Nephron progenitor cell (in vitro differentiated cells): ENCODE results near the gene DNAH17.

Source experiments
- DNase-seq: peaks from one replicate; pipeline ENCODE4 v3.0.0; 2021
- H3K27ac Mint-ChIP-seq: 2 replicates; pipeline ENCODE4 v1.8.0; 2021; ENCODE audit warnings: mild to moderate bottlenecking, moderate library complexity, mixed read lengths
- H3K27me3 Mint-ChIP-seq: 2 replicates; pipeline ENCODE4 v1.8.0; 2021; ENCODE audit warnings: mild to moderate bottlenecking, low read depth, mixed read lengths; ENCODE audit not compliant: poor library complexity
- H3K36me3 Mint-ChIP-seq: 2 replicates; pipeline ENCODE4 v1.8.0; 2021; ENCODE audit warnings: low read depth, mixed read lengths
- H3K4me1 Mint-ChIP-seq: 2 replicates; pipeline ENCODE4 v1.8.0; 2021; ENCODE audit warnings: mixed read lengths
- H3K4me3 Mint-ChIP-seq: 2 replicates; pipeline ENCODE4 v1.8.0; 2021; ENCODE audit warnings: mild to moderate bottlenecking, moderate library complexity, mixed read lengths
- H3K9me3 Mint-ChIP-seq: 2 replicates; pipeline ENCODE4 v1.8.0; 2021; ENCODE audit warnings: mild to moderate bottlenecking, moderate library complexity, mixed read lengths
- CTCF ChIP-seq: fragments of 200-600 bp; sonication (generic); IDR thresholded peaks from 2 replicates; pipeline ENCODE4 v1.5.0; 2021; ENCODE audit warnings: antibody characterized with exemption

DNAH17 gene

DNA sequence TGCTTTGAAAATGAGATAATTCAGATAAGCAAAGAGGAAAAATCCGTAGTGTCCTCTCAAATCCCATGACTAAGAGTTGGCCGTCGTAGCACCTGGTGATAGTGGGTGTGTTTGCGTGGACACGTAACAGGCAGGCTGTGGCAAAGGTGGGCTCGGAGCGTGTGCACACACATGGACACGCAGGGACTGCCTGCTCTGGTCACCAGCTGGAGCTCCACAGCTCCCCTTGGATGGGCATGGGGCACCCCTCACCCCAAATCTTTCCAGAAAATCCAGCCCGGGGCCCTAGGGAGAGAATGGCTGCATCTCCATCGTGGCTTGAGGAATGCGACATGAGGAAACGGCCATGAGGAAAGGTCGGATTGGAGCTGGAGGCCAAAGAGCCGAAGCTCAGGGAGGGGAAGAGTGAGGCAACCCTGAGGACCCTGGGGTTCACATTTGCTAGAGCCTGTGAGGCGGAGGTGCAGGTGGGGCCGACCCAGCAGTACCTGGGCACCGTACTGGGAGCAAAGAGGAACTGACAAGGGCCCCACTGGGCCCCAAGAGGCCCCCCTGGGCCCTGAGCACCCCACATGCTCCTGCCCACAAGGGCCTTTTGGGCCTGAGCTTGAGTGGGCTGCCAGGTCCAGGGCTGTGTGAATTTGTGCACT, 51.6 kb downstream of the DNAH17 start:
- Mint-ChIP-seq H3K9me3 (no peaks in the 10 kb centered on the region), H3K4me3 (no peak overlapping the region), H3K4me1 (peaks cover 8% of the 10 kb centered on the region), H3K27ac (no peak overlapping the region), H3K27me3 (peaks cover 17% of the 10 kb centered on the region), H3K36me3 (no peaks in the 10 kb centered on the region)
- no peak for DNase-seq
- TF ChIP-seq CTCF = no peak

- Mint-ChIP-seq H3K36me3 (no peaks in the 10 kb centered on the region), H3K27ac (no peak overlapping the region), H3K9me3 (no peaks in the 10 kb centered on the region), H3K27me3 (peaks cover 17% of the 10 kb centered on the region), H3K4me3 (no peak overlapping the region), H3K4me1 (peaks cover 8% of the 10 kb centered on the region)
- no peak for DNase-seq
- no peak for TF ChIP-seq CTCF
Observed at GRCh38 chr17:78524870-78525510, 52.2 kb downstream of the DNAH17 start.

DNA sequence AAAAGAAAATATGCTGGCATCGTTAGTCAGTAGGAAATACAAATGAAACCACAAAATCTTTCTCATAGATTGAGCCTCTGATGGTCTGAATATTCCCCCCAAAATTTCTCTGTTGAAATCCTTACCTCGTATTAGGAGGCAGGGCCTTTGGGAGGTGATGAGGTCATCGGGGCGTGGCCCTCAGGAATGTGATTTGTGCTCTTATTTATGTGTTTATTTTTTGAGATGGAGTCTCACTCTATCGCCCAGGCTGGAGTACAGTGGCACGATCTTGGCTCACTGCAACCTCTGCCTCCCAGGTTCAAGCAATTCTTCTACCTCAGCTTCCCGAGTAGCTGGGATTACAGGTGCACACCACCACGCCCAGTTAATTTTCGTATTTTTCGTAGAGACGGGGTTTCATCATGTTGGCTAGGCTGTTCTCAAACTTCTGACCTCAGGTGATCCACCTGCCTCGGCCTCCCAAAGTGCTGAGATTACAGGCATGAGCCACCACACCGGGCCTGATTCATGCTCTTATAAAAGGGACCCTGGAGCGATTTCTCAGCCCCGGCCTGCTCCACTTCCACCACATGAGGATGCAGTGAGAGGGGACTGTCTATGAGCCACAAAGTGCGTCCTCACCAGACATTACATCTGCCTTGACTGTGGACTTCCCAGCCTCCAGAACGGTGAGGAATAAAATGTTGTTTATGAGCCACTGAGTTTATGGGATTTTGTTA, 53.1 kb downstream of the DNAH17 start:
- DNase-seq = no peak
- Mint-ChIP-seq H3K9me3 (no peaks in the 10 kb centered on the region), H3K4me3 (no peak overlapping the region), H3K27me3 (peaks cover 18% of the 10 kb centered on the region), H3K36me3 (no peaks in the 10 kb centered on the region), H3K27ac (no peak overlapping the region), H3K4me1 (peaks cover 8% of the 10 kb centered on the region)
- TF ChIP-seq CTCF = no peak

- Mint-ChIP-seq H3K36me3 (no peaks in the 10 kb centered on the region), H3K27ac (no peak overlapping the region), H3K9me3 (no peaks in the 10 kb centered on the region), H3K27me3 (peaks cover 17% of the 10 kb centered on the region), H3K4me3 (no peak overlapping the region), H3K4me1 (peaks cover 8% of the 10 kb centered on the region)
- TF ChIP-seq CTCF = no peak
- DNase-seq = no peak
Observed at GRCh38 chr17:78522031-78522809, 55.0 kb downstream of the DNAH17 start.

DNA sequence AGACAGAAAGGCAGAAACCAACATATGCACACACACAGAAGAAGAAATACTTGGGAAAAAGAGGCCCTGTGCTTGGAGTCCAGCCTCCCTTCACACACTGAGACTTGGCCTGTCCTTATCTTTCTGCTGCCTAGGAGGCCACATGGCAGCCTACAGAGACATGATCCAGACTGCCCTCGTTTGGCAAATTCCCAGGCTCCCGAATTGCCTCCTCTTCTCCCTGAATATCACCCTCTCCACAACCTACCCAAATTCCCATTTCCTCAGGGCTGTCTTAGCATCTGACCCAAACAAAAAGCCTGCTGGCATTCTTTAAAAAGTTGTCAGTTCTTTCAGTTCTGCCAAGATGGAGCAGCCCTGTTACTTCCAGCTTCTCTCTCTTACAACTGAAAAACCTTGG, 59.8 kb downstream of the DNAH17 start:
- no peak overlapping the region for H3K27ac Mint-ChIP-seq
- peaks cover 5% of the 10 kb centered on the region for H3K9me3 Mint-ChIP-seq
- no peak overlapping the region for H3K4me3 Mint-ChIP-seq
- no peak for TF ChIP-seq CTCF
- H3K36me3 Mint-ChIP-seq = no peaks in the 10 kb centered on the region
- no peaks in the 10 kb centered on the region for H3K4me1 Mint-ChIP-seq
- DNase-seq = no peak
- peaks cover 19% of the 10 kb centered on the region for H3K27me3 Mint-ChIP-seq
